Gastroesophageal sphincter (tissue), 3 donors: ENCODE results near the gene RBM47.

ENCODE experiments used
- EP300 ChIP-seq: sonication (generic); formaldehyde crosslinking; IDR thresholded peaks from one replicate; pipeline ENCODE4 v1.6.1; 2017; ENCODE audit warnings: antibody characterized with exemption, mild to moderate bottlenecking
- POLR2A ChIP-seq, 2 donors: fragments of 450-650 bp; IDR thresholded peaks; one replicate each; pipeline ENCODE4 v1.6.1; 2017; ENCODE audit warnings: antibody characterized with exemption in 2 of 2, mild to moderate bottlenecking in 2 of 2, moderate library complexity in 1 of 2
- POLR2AphosphoS5 ChIP-seq: sonication (generic); formaldehyde crosslinking; IDR thresholded peaks from one replicate; pipeline ENCODE4 v1.6.1; 2017; ENCODE audit warnings: antibody characterized with exemption
- TF ChIP-seq, protein P1 (sequence below), 4 experiments: fragments of 200-600 bp in 2 of 4; fragments of 450-650 bp in 2 of 4; sonication (generic) in 1 of 4; IDR thresholded peaks; one replicate each; pipeline ENCODE4 v1.5.1; 2017 to 2019; ENCODE audit warnings: antibody characterized with exemption in 4 of 4, mild to moderate bottlenecking in 2 of 4, moderate library complexity in 2 of 4

DNA sequence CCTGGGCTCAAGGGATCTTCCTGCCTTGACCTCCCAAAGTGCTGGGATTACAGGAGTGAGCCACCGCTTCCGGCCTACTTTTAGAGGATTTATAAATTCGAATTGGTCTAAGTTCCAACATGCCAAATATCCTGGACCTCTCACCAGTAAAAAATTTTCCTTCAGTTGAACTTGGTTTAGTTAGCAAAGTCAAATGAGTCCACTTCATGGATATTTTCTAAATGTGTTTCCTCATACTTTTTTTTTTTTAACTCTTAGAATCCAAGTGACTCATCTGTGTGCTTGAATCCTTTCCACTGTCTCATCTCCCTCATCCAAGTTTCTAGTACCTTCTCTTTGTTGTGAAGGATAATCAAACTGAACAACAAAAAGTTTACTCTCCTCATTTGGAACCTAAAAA lies 49.7 kb downstream of the RBM47 start:
- TF ChIP-seq, protein P1, sequence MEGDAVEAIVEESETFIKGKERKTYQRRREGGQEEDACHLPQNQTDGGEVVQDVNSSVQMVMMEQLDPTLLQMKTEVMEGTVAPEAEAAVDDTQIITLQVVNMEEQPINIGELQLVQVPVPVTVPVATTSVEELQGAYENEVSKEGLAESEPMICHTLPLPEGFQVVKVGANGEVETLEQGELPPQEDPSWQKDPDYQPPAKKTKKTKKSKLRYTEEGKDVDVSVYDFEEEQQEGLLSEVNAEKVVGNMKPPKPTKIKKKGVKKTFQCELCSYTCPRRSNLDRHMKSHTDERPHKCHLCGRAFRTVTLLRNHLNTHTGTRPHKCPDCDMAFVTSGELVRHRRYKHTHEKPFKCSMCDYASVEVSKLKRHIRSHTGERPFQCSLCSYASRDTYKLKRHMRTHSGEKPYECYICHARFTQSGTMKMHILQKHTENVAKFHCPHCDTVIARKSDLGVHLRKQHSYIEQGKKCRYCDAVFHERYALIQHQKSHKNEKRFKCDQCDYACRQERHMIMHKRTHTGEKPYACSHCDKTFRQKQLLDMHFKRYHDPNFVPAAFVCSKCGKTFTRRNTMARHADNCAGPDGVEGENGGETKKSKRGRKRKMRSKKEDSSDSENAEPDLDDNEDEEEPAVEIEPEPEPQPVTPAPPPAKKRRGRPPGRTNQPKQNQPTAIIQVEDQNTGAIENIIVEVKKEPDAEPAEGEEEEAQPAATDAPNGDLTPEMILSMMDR (IDR thresholded peaks at IDR 0.05), result no peak
- TF ChIP-seq EP300, result no peak
- TF ChIP-seq POLR2A (IDR thresholded peaks at IDR 0.05), result no peak
- no peak for TF ChIP-seq POLR2AphosphoS5
